SK-N-SH (cell line): ENCODE measurements around the gene KNDC1. TPM values are rescaled to one million over a fixed set of nuclear protein-coding genes. Genes with fewer than 3 reads are reported as not detected.

ENCODE experiments used
- CTCF ChIA-PET: fragments of 300-600, 350-600 bp; formaldehyde crosslinking; extraction: SDS; loops from one replicate; lab custom pipeline; 2021; lab: Yijun Ruan, JAX
- POLR2A ChIA-PET: fragments of 350-600 bp; sonication (Branson Sonifier 250); formaldehyde crosslinking; extraction: SDS; loops from one replicate; lab custom pipeline; 2020; ENCODE audit warnings: antibody characterized with exemption, inconsistent platforms; lab: Yijun Ruan, JAX
- DNase-seq: peaks from one replicate; pipeline ENCODE4 v3.0.0; 2012
- H2AFZ ChIP-seq: fragments of 200-600 bp; sonication (generic); 2 replicates; pipeline ENCODE4 v1.8.1; 2016; ENCODE audit warnings: antibody characterized with exemption, mild to moderate bottlenecking, low read depth
- H3F3A ChIP-seq: fragments of 200-600 bp; sonication (generic); replicated peaks from 2 replicates; pipeline ENCODE3; 2016; ENCODE audit warnings: antibody characterized with exemption, mild to moderate bottlenecking; ENCODE audit not compliant: insufficient read depth
- H3K27ac ChIP-seq, 2 experiments: fragments of 200-500 bp in 1 of 2; fragments of 200-600 bp in 1 of 2; sonication (Bioruptor generic) in 1 of 2; sonication (generic), shearing (Covaris generic) in 1 of 2; 2 replicates each; pipeline versions ENCODE4 v1.5.1 to v1.6.1; 2014 to 2016; ENCODE audit warnings: low read depth in 2 of 2, inconsistent platforms in 1 of 2, low read length in 1 of 2, mild to moderate bottlenecking in 1 of 2, mixed read lengths in 1 of 2
- H3K27me3 ChIP-seq: fragments of 200-600 bp; sonication (generic), shearing (Covaris generic); 2 replicates; pipeline ENCODE4 v1.6.1; 2016; ENCODE audit warnings: mixed run types; ENCODE audit not compliant: insufficient read depth
- H3K36me3 ChIP-seq, 2 experiments: fragments of 200-500 bp in 1 of 2; fragments of 200-600 bp in 1 of 2; sonication (Bioruptor generic) in 1 of 2; sonication (generic) in 1 of 2; replicated peaks in 1 of 2; 2 replicates each; pipeline versions ENCODE3 to v1.5.1; 2014 to 2016; ENCODE audit warnings: low read length in 1 of 2, mild to moderate bottlenecking in 1 of 2; ENCODE audit not compliant: insufficient read depth in 2 of 2, control insufficient read depth in 1 of 2
- H3K4me1 ChIP-seq, 2 experiments: fragments of 200-500 bp in 1 of 2; fragments of 200-600 bp in 1 of 2; sonication (Bioruptor generic) in 1 of 2; sonication (generic), shearing (Covaris generic) in 1 of 2; 2 replicates each; pipeline versions ENCODE4 v1.5.1 to v1.6.1; 2014 to 2016; ENCODE audit warnings: low read depth in 1 of 2, low read length in 1 of 2, mixed run types in 1 of 2; ENCODE audit not compliant: insufficient read depth in 2 of 2, control insufficient read depth in 1 of 2
- H3K4me2 ChIP-seq: fragments of 200-600 bp; sonication (generic), shearing (Covaris generic); 2 replicates; pipeline ENCODE4 v1.6.1; 2017; ENCODE audit warnings: mixed run types
- H3K4me3 ChIP-seq, 2 experiments: fragments of 200-500 bp in 1 of 2; fragments of 200-600 bp in 1 of 2; sonication (Bioruptor generic) in 1 of 2; sonication (generic), shearing (Covaris generic) in 1 of 2; 2 replicates each; pipeline versions ENCODE4 v1.5.1 to v1.8.1; 2014 to 2016; ENCODE audit warnings: low read depth in 2 of 2, inconsistent platforms in 1 of 2, low read length in 1 of 2, mild to moderate bottlenecking in 1 of 2, mixed read lengths in 1 of 2, moderate library complexity in 1 of 2
- H3K79me2 ChIP-seq: fragments of 200-600 bp; sonication (generic); 2 replicates; pipeline ENCODE4 v1.8.1; 2017; ENCODE audit warnings: mild to moderate bottlenecking; ENCODE audit not compliant: insufficient read depth
- H3K9ac ChIP-seq: fragments of 200-600 bp; sonication (generic); 2 replicates; pipeline ENCODE4 v1.6.1; 2017; ENCODE audit warnings: mixed run types
- H3K9me2 ChIP-seq: fragments of 200-600 bp; sonication (generic); 2 replicates; pipeline ENCODE4 v1.6.1; 2017; ENCODE audit warnings: mixed run types
- H3K9me3 ChIP-seq: fragments of 200-600 bp; sonication (generic); 2 replicates; pipeline ENCODE4 v1.6.1; 2017; ENCODE audit warnings: mixed run types, mild to moderate bottlenecking, moderate library complexity
- H4K20me1 ChIP-seq: fragments of 200-600 bp; sonication (generic); 2 replicates; pipeline ENCODE4 v1.6.1; 2017; ENCODE audit warnings: mild to moderate bottlenecking, mixed run types; ENCODE audit not compliant: insufficient read depth
- CHD2 ChIP-seq: fragments of 150-350 bp; IDR thresholded peaks from 2 replicates; pipeline ENCODE4 v1.6.1; 2018; ENCODE audit warnings: low read length; ENCODE audit not compliant: partially characterized antibody
- CTCF ChIP-seq: fragments of 200-600 bp; sonication (generic); IDR thresholded peaks from 2 replicates; pipeline ENCODE4 v1.6.1; 2017; ENCODE audit warnings: antibody characterized with exemption, mild to moderate bottlenecking, moderate library complexity
- ELF1 ChIP-seq: IDR thresholded peaks from 2 replicates; pipeline ENCODE4 v1.4.0; 2012
- EP300 ChIP-seq, 2 experiments: IDR thresholded peaks; 2 replicates each; pipeline versions ENCODE4 v1.4.0 to v1.6.1; 2012; ENCODE audit warnings: borderline replicate concordance in 1 of 2, low read depth in 1 of 2, low read length in 1 of 2
- FOXM1 ChIP-seq: IDR thresholded peaks from 2 replicates; pipeline ENCODE4 v1.4.0; 2012; ENCODE audit warnings: low read depth, mild to moderate bottlenecking
- GATA2 ChIP-seq: sonication (generic); formaldehyde crosslinking; IDR thresholded peaks from 2 replicates; pipeline ENCODE4 v1.5.0; 2020; ENCODE audit warnings: mild to moderate bottlenecking, missing genetic modification reagents
- JUND ChIP-seq: IDR thresholded peaks from 2 replicates; pipeline ENCODE4 v1.4.0; 2012
- MAX ChIP-seq: IDR thresholded peaks from 2 replicates; pipeline ENCODE4 v1.4.0; 2012; ENCODE audit warnings: low read depth
- MEF2A ChIP-seq: IDR thresholded peaks from 2 replicates; pipeline ENCODE4 v1.4.0; 2012; ENCODE audit warnings: low read depth, borderline replicate concordance
- NRF1 ChIP-seq: IDR thresholded peaks from 2 replicates; pipeline ENCODE4 v1.6.1; 2012; ENCODE audit warnings: low read depth, mild to moderate bottlenecking, low read length
- RCOR1 ChIP-seq: fragments of 150-350 bp; IDR thresholded peaks from 2 replicates; pipeline ENCODE4 v1.6.1; 2017; ENCODE audit warnings: antibody characterized with exemption, low read length
- REST ChIP-seq: IDR thresholded peaks from 2 replicates; pipeline ENCODE4 v1.6.1; 2012; ENCODE audit warnings: mild to moderate bottlenecking, low read depth, low read length, moderate library complexity
- SMC3 ChIP-seq: IDR thresholded peaks from 2 replicates; pipeline ENCODE4 v1.6.1; 2012; ENCODE audit warnings: low read depth, low read length, improper control_type of control experiment
- TAF1 ChIP-seq: IDR thresholded peaks from 2 replicates; pipeline ENCODE4 v1.6.1; 2012; ENCODE audit warnings: low read depth, mild to moderate bottlenecking, low read length, moderate library complexity, borderline replicate concordance
- TEAD4 ChIP-seq: IDR thresholded peaks from 2 replicates; pipeline ENCODE4 v1.4.0; 2012; ENCODE audit warnings: mild to moderate bottlenecking, borderline replicate concordance; ENCODE audit not compliant: insufficient read depth
- USF1 ChIP-seq: IDR thresholded peaks from 2 replicates; pipeline ENCODE4 v1.4.0; 2012; ENCODE audit warnings: low read depth, borderline replicate concordance
- ZBTB33 ChIP-seq: IDR thresholded peaks from 2 replicates; pipeline ENCODE4 v1.4.0; 2012; ENCODE audit warnings: low read depth, borderline replicate concordance
- WGBS: methylation state at CpG from one replicate; pipeline ENCODE4 v1.1.6; 2017; ENCODE audit warnings: low lambda C conversion rate; 5-methylcytosine and 5-hydroxymethylcytosine counted together
- polyA plus RNA-seq, 3 experiments: library from polyadenylated mRNA; depleted of rRNA; stranded (reverse); fragments of >200 nt; gene quantifications; 2 replicates each; pipeline ENCODE4 v1.2.3, GENCODE V29; 2012

The KNDC1 gene
- polyA plus RNA-seq, 1 of the 3 experiments (the other 2 are of a cell fraction) = 1.4 TPM

- Histone ChIP-seq H3K9me3 (no peaks in the 10 kb centered on the region), H3K4me3 (peak overlapping the region; percentile 56 to 67), H3K9ac (peak overlapping the region; percentile 61), H3K27ac (no peak overlapping the region), H3F3A (peaks cover 4% of the 10 kb centered on the region), H3K4me2 (peak overlapping the region; percentile 89), H2AFZ (peak overlapping the region; percentile 85; the same call in 1 of the 2 replicates), H3K27me3 (0 out of 2 replicates have a peak, but pooled peaks cover 5% of the 10 kb centered on the region), H3K79me2 (no peaks in the 10 kb centered on the region), H3K9me2 (no peaks in the 10 kb centered on the region), H3K36me3 (no peaks in the 10 kb centered on the region), H4K20me1 (no peaks in the 10 kb centered on the region), H3K4me1 (peaks cover 0 to 22% of the 10 kb centered on the region in 2 experiments; a peak in 1 of 4 replicates)
- ChIA-PET POLR2A (interaction anchor here (0.7 kb wide), 1 partner anchor 23 kb away, joined by 4 read pairs; no protein-coding TSS in a partner anchor), CTCF (interaction anchor here (1.0 to 3.6 kb wide), 2 partner anchors 17 to 507 kb away, joined by 3 to 13 read pairs; no protein-coding TSS in a partner anchor)
- peak; percentile 68 for DNase-seq
- 6% methylated on average over 18 of the region's 29 CpGs for WGBS
- TF ChIP-seq USF1 = no peak
- TF ChIP-seq RCOR1 = no peak
- TF ChIP-seq MEF2A = no peak
- TF ChIP-seq TEAD4 = no peak
- TF ChIP-seq EP300 (IDR thresholded peaks at IDR 0.05; ENCODE audit: borderline replicate concordance in 1 of 2, low read depth in 1 of 2, low read length in 1 of 2) = no peak
- no peak for TF ChIP-seq JUND
- no peak for TF ChIP-seq GATA2 (CRISPR knock-in tag)
- no peak for TF ChIP-seq MAX
- no peak for TF ChIP-seq REST
- TF ChIP-seq CHD2 = no peak
- TF ChIP-seq FOXM1 = no peak
- TF ChIP-seq TAF1 = no peak
- TF ChIP-seq ZBTB33 = no peak
- no peak for TF ChIP-seq SMC3
- TF ChIP-seq ELF1 = no peak
- no peak for TF ChIP-seq NRF1
- no peak for TF ChIP-seq CTCF
Observed at GRCh38 chr10:133160826-133161471, 930 bp downstream of the KNDC1 start.
